K562 (cell line): ENCODE measurements around the gene DDC. TPM values are rescaled to one million over a fixed set of nuclear protein-coding genes. Genes with fewer than 3 reads are reported as not detected.

Source experiments
- ATAC-seq: fragments of 200-7000 bp; cut with Tn5 transposase; 3 replicates; pipeline ENCODE4 v1.9.1; 2020; ENCODE audit warnings: moderate library complexity
- BruUV-seq: library from RNA; stranded (reverse); fragments of 400-500 nt; replicated peaks from 2 replicates; lab custom pipeline; 2021; lab: Mats Ljungman, UMichigan
- CTCF ChIA-PET: fragments of 300-600 bp; formaldehyde crosslinking; extraction: SDS; loops from one replicate; lab custom pipeline; 2021; ENCODE audit warnings: low intra/inter-chr PET ratio; lab: Yijun Ruan, JAX
- POLR2A ChIA-PET: fragments of 300-600, 350-650 bp; sonication (Branson Sonifier 250); formaldehyde crosslinking; extraction: SDS; loops from one replicate; lab custom pipeline; 2021; ENCODE audit warnings: antibody characterized with exemption, inconsistent platforms; lab: Yijun Ruan, JAX
- DNase-seq, 4 experiments: peaks; one replicate each; pipeline versions ENCODE4 v3.0.0 to v3.0.0-alpha.2; 2011 to 2018; ENCODE audit warnings: low spot score in 3 of 4, mixed read lengths in 3 of 4; ENCODE audit errors: extremely low read depth in 1 of 4
- FAIRE-seq: peaks from 2 replicates; lab custom pipeline; 2011; peaks lifted over from hg19 to GRCh38; lab: Jason Lieb, UNC
- H2AFZ ChIP-seq: 2 replicates; pipeline ENCODE4 v1.6.0; 2011; ENCODE audit warnings: low read depth, low read length, control low read depth, inconsistent platforms
- H3K27ac ChIP-seq: fragments of 200-600 bp; 3 replicates; pipeline ENCODE4 v1.8.0; 2011; ENCODE audit warnings: low read depth, mild to moderate bottlenecking, control low read depth, inconsistent platforms, low read length, moderate library complexity, mixed read lengths; ENCODE audit errors: extremely low read depth
- H3K27me3 ChIP-seq, 2 experiments: fragments of 300-600 bp in 1 of 2; 2 replicates in 1 of 2; 3 replicates in 1 of 2; pipeline versions ENCODE4 v1.6.0 to v1.8.0; 2011; ENCODE audit warnings: inconsistent platforms in 2 of 2, low read length in 2 of 2, mild to moderate bottlenecking in 1 of 2, mixed read lengths in 1 of 2, moderate library complexity in 1 of 2; ENCODE audit not compliant: control insufficient read depth in 2 of 2, insufficient read depth in 2 of 2
- H3K36me3 ChIP-seq: fragments of 300-600 bp; 3 replicates; pipeline ENCODE4 v1.8.0; 2011; ENCODE audit warnings: mild to moderate bottlenecking, low read length, inconsistent platforms; ENCODE audit not compliant: control insufficient read depth, insufficient read depth
- H3K4me1 ChIP-seq, 2 experiments: fragments of 200-600 bp in 1 of 2; replicated peaks in 1 of 2; 2 replicates in 1 of 2; 3 replicates in 1 of 2; pipeline versions ENCODE4 v1.5.1 to v1.8.0; 2011; ENCODE audit warnings: inconsistent platforms in 2 of 2, low read length in 2 of 2, mild to moderate bottlenecking in 1 of 2, mixed read lengths in 1 of 2, moderate library complexity in 1 of 2; ENCODE audit not compliant: control insufficient read depth in 2 of 2, insufficient read depth in 2 of 2
- H3K4me2 ChIP-seq: 2 replicates; pipeline ENCODE4 v1.6.1; 2011; ENCODE audit warnings: low read length, control low read depth, inconsistent platforms, mixed read lengths; ENCODE audit not compliant: insufficient read depth
- H3K4me3 ChIP-seq: fragments of 200-600 bp; sonication (generic), shearing (Covaris generic); 2 replicates; pipeline ENCODE4 v1.5.1; 2016; ENCODE audit warnings: control low read depth, inconsistent platforms
- H3K79me2 ChIP-seq: fragments of 200-600 bp; 3 replicates; pipeline ENCODE4 v1.8.0; 2011; ENCODE audit warnings: low read length, inconsistent platforms; ENCODE audit not compliant: control insufficient read depth, insufficient read depth
- H3K9ac ChIP-seq, 2 experiments: 2 replicates each; pipeline versions ENCODE4 v1.6.0 to v1.6.1; 2011; ENCODE audit warnings: low read depth in 2 of 2, low read length in 2 of 2, control low read depth in 1 of 2, inconsistent platforms in 1 of 2, mild to moderate bottlenecking in 1 of 2, mixed read lengths in 1 of 2; ENCODE audit not compliant: insufficient read depth in 1 of 2
- H3K9me1 ChIP-seq: one replicate; pipeline ENCODE4 v1.6.0; 2011; ENCODE audit warnings: inconsistent platforms, mild to moderate bottlenecking, low read length, moderate library complexity; ENCODE audit not compliant: control insufficient read depth, insufficient read depth
- H3K9me3 ChIP-seq: replicated peaks from 2 replicates; pipeline ENCODE4 v1.5.1; 2011; ENCODE audit warnings: low read depth, low read length, inconsistent platforms; ENCODE audit not compliant: control insufficient read depth, insufficient read depth
- H4K20me1 ChIP-seq: replicated peaks from 2 replicates; pipeline ENCODE4 v1.6.1; 2011; ENCODE audit warnings: low read length, inconsistent platforms, mixed read lengths; ENCODE audit not compliant: control insufficient read depth, insufficient read depth
- BACH1 ChIP-seq: fragments of 200-800 bp; sonication (Bioruptor generic); IDR thresholded peaks from 2 replicates; pipeline ENCODE4 v1.6.1; 2016; ENCODE audit warnings: missing genetic modification characterization, missing compliant biosample characterization
- BHLHE40 ChIP-seq: IDR thresholded peaks from 2 replicates; pipeline ENCODE4 v1.6.1; 2011; ENCODE audit warnings: low read length, improper control_type of control experiment
- FOXP1 ChIP-seq: sonication (generic); formaldehyde crosslinking; IDR thresholded peaks from 2 replicates; pipeline ENCODE4 v1.8.0; 2022; ENCODE audit warnings: mild to moderate bottlenecking, missing genetic modification reagents
- KLF10 ChIP-seq: fragments of 250-450 bp; sonication (Bioruptor Pico); IDR thresholded peaks from 2 replicates; pipeline ENCODE4 v1.6.1; 2021; ENCODE audit warnings: matching md5 sums
- ZNF41 ChIP-seq: fragments of 250-450 bp; sonication (Bioruptor Pico); conservative IDR thresholded peaks from 2 replicates; pipeline ENCODE4 v1.4.0; 2020; ENCODE audit warnings: mild to moderate bottlenecking
- WGBS: fragments of 100-300 bp; shearing (Covaris generic); methylation state at CpG from one replicate; pipeline ENCODE4 v1.1.6; 2016; ENCODE audit warnings: low coverage, mixed read lengths; ENCODE audit not compliant: insufficient coverage; ENCODE audit errors: missing lambda C conversion rate; 5-methylcytosine and 5-hydroxymethylcytosine counted together
- in situ Hi-C: fragments of 300-500 bp; cut with MboI; formaldehyde crosslinking; loops from 4 replicates; pipeline ENCODE4 v1.15.0; 2018; ENCODE audit warnings: inconsistent platforms, mixed read lengths
- intact Hi-C: fragments of 100-400 bp; cut with micrococcal nuclease; formaldehyde crosslinking; loops from 2 replicates; pipeline ENCODE4 v1.14.2; 2022
- polyA plus RNA-seq, 8 experiments: library from polyadenylated mRNA; depleted of rRNA in 4 of 8; stranded (reverse) in 5 of 8; unstranded in 3 of 8; fragments of >200 nt; fragmentation: Nextera tagmentation in 2 of 8; fragmentation: Illumina TruSeq in 1 of 8; extraction: Ambion mirVana in 2 of 8; extraction: Trizol in 1 of 8; gene quantifications; 2 replicates each; pipeline versions ENCODE4 v1.2.1 to v1.2.3, GENCODE V29; 2011 to 2014; ENCODE audit warnings: inconsistent platforms in 1 of 8, missing spikeins in 1 of 8
- total RNA-seq, 7 experiments: library from RNA; depleted of rRNA in 6 of 7; stranded (reverse); fragments of >200 nt in 6 of 7; fragmentation: Illumina TruSeq in 2 of 7; extraction: Trizol in 2 of 7; gene quantifications; 2 replicates each; pipeline versions ENCODE4 v1.2.1 to v1.2.3, GENCODE V29; 2011 to 2021; ENCODE audit warnings: low replicate concordance in 1 of 7
- TF ChIP-seq, protein P1 (sequence below): sonication (generic); formaldehyde crosslinking; IDR thresholded peaks from 2 replicates; pipeline ENCODE4 v1.8.1; 2023; ENCODE audit warnings: mild to moderate bottlenecking, missing genetic modification reagents
- TF ChIP-seq, protein P2 (sequence below): IDR thresholded peaks from 2 replicates; pipeline ENCODE4 v1.6.1; 2011; ENCODE audit warnings: borderline replicate concordance, low read depth, mild to moderate bottlenecking, moderate library complexity, low read length; ENCODE audit not compliant: insufficient read depth, poor library complexity, severe bottlenecking

Gene DDC
- total and polyA plus RNA-seq, 9 of the 15 experiments (the other 6 are each of a cell fraction or from before 2014, with no cell fraction given) = not detected

DNA sequence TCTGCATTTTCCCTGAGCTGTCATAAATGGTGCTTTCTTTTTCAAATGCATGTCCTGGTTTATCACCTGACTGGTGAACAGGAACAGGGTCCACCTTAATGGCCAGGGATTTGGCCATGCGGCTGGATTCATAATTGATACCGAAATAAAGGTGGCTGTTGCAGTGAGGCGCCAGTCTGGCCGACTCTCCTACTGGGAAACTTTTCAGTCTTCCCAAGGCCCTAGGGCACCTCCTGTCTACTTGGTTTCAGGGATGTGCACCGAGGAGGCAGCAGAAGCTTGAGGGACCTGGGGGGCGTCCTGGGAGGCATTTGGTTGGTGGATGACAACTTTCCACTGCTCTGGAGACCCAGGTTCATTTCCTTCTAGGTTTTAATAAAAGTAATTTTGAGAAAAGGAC, 68.6 kb downstream of the DDC start:
- POLR2A ChIA-PET = interaction anchor here (0.6 to 1.0 kb wide), 3 partner anchors 10 to 95 kb away, joined by 3 to 8 read pairs (median 3); no protein-coding TSS in a partner anchor
- in situ Hi-C loops = no loop called here
- Histone ChIP-seq H3K27ac (peak overlapping the region; percentile 29; the same call in 2 of the 3 replicates), H3K36me3 (no peaks in the 10 kb centered on the region), H2AFZ (peak overlapping the region; percentile 60), H4K20me1 (no peaks in the 10 kb centered on the region; the same call in 1 of the 2 replicates), H3K9me1 (no peaks in the 10 kb centered on the region), H3K4me3 (no peak overlapping the region), H3K9me3 (no peaks in the 10 kb centered on the region), H3K4me2 (peak overlapping the region; percentile 57), H3K79me2 (no peaks in the 10 kb centered on the region), H3K27me3 (peaks cover 0 to 19% of the 10 kb centered on the region in 2 experiments; a peak in 2 of 5 replicates), H3K4me1 (peaks cover 9 to 17% of the 10 kb centered on the region in 2 experiments), H3K9ac (no peak overlapping the region)
- ATAC-seq (peak; percentile 17), FAIRE-seq (no peak), DNase-seq (no peak)
- intact Hi-C loops = no loop called here
- TF ChIP-seq FOXP1 (CRISPR knock-in tag) (no peak), KLF10 (CRISPR knock-in tag) (no peak), BHLHE40 (no peak), ZNF41 (CRISPR knock-in tag) (no peak), BACH1 (tag) (no peak)
- TF ChIP-seq, protein P1, sequence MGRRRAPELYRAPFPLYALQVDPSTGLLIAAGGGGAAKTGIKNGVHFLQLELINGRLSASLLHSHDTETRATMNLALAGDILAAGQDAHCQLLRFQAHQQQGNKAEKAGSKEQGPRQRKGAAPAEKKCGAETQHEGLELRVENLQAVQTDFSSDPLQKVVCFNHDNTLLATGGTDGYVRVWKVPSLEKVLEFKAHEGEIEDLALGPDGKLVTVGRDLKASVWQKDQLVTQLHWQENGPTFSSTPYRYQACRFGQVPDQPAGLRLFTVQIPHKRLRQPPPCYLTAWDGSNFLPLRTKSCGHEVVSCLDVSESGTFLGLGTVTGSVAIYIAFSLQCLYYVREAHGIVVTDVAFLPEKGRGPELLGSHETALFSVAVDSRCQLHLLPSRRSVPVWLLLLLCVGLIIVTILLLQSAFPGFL (CRISPR knock-in tag) = no peak
- TF ChIP-seq, protein P2, sequence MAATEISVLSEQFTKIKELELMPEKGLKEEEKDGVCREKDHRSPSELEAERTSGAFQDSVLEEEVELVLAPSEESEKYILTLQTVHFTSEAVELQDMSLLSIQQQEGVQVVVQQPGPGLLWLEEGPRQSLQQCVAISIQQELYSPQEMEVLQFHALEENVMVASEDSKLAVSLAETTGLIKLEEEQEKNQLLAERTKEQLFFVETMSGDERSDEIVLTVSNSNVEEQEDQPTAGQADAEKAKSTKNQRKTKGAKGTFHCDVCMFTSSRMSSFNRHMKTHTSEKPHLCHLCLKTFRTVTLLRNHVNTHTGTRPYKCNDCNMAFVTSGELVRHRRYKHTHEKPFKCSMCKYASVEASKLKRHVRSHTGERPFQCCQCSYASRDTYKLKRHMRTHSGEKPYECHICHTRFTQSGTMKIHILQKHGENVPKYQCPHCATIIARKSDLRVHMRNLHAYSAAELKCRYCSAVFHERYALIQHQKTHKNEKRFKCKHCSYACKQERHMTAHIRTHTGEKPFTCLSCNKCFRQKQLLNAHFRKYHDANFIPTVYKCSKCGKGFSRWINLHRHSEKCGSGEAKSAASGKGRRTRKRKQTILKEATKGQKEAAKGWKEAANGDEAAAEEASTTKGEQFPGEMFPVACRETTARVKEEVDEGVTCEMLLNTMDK = no peak
- WGBS = 28% methylated on average over 6 of the region's 6 CpGs
- BruUV-seq = no TSS peak
- CTCF ChIA-PET = interaction anchor here (0.6 kb wide), 1 partner anchor 270 kb away, joined by 3 read pairs; no protein-coding TSS in a partner anchor
